GM23338 (cell line): ENCODE data around the gene PTH2. TPM values are rescaled to one million over a fixed set of nuclear protein-coding genes. Genes with fewer than 3 reads are reported as not detected.

Experiments used
- ATAC-seq: fragments of 200-7000 bp; cut with Tn5 transposase; 3 replicates; pipeline ENCODE4 v1.9.1; 2020
- DNase-seq: peaks from one replicate; pipeline ENCODE4 v3.0.0-alpha.2; 2015; ENCODE audit warnings: low spot score
- H2AFZ ChIP-seq: fragments of 200-600 bp; sonication (generic); 2 replicates; pipeline ENCODE4 v1.8.0; 2016; ENCODE audit warnings: antibody characterized with exemption, mild to moderate bottlenecking, moderate library complexity
- H3F3A ChIP-seq: fragments of 200-600 bp; sonication (generic); replicated peaks from 2 replicates; pipeline ENCODE4 v1.8.0; 2017; ENCODE audit warnings: antibody characterized with exemption, mixed run types, low read depth
- H3K27ac ChIP-seq: fragments of 200-600 bp; sonication (generic); 2 replicates; pipeline ENCODE4 v1.6.1; 2016; ENCODE audit warnings: low read depth
- H3K27me3 ChIP-seq: fragments of 200-600 bp; sonication (generic); 2 replicates; pipeline ENCODE4 v1.8.0; 2016; ENCODE audit warnings: mild to moderate bottlenecking, mixed run types, moderate library complexity; ENCODE audit not compliant: insufficient read depth
- H3K36me3 ChIP-seq: fragments of 200-600 bp; sonication (generic); 2 replicates; pipeline ENCODE4 v1.8.0; 2016; ENCODE audit warnings: mild to moderate bottlenecking; ENCODE audit not compliant: insufficient read depth
- H3K4me1 ChIP-seq: fragments of 200-600 bp; sonication (generic); 2 replicates; pipeline ENCODE4 v1.8.0; 2016; ENCODE audit warnings: mild to moderate bottlenecking, moderate library complexity; ENCODE audit not compliant: insufficient read depth
- H3K4me2 ChIP-seq: fragments of 200-600 bp; sonication (generic); 2 replicates; pipeline ENCODE4 v1.7.1; 2017; ENCODE audit warnings: mixed run types
- H3K4me3 ChIP-seq: fragments of 200-600 bp; sonication (generic); 2 replicates; pipeline ENCODE4 v1.6.1; 2016; ENCODE audit warnings: mixed run types
- H3K79me2 ChIP-seq: fragments of 200-600 bp; sonication (generic); replicated peaks from 2 replicates; pipeline ENCODE4 v1.8.0; 2017; ENCODE audit warnings: mild to moderate bottlenecking; ENCODE audit not compliant: insufficient read depth
- H3K9me2 ChIP-seq: fragments of 200-600 bp; sonication (generic); 2 replicates; pipeline ENCODE4 v1.8.0; 2017; ENCODE audit not compliant: insufficient read depth
- H4K20me1 ChIP-seq: fragments of 200-600 bp; sonication (generic); replicated peaks from 2 replicates; pipeline ENCODE4 v1.8.0; 2017; ENCODE audit warnings: mild to moderate bottlenecking; ENCODE audit not compliant: insufficient read depth
- H3K27ac Mint-ChIP-seq: 2 replicates; pipeline ENCODE4 v1.8.0; 2020; ENCODE audit warnings: inconsistent platforms, mild to moderate bottlenecking, moderate library complexity, mixed read lengths
- H3K27me3 Mint-ChIP-seq: 3 replicates; pipeline ENCODE4 v1.8.0; 2022; ENCODE audit warnings: low read depth, mild to moderate bottlenecking, moderate library complexity, mixed read lengths, inconsistent platforms; ENCODE audit not compliant: insufficient read depth, poor library complexity
- H3K36me3 Mint-ChIP-seq: 3 replicates; pipeline ENCODE4 v1.8.0; 2021; ENCODE audit warnings: low read depth, mild to moderate bottlenecking, inconsistent platforms, moderate library complexity, mixed read lengths
- H3K4me1 Mint-ChIP-seq: 3 replicates; pipeline ENCODE4 v1.8.0; 2020; ENCODE audit warnings: mild to moderate bottlenecking, inconsistent platforms, mixed read lengths
- H3K4me3 Mint-ChIP-seq: 3 replicates; pipeline ENCODE4 v1.8.0; 2021; ENCODE audit warnings: moderate library complexity, mild to moderate bottlenecking, inconsistent platforms, mixed read lengths
- H3K9me3 Mint-ChIP-seq: 3 replicates; pipeline ENCODE4 v1.8.0; 2020; ENCODE audit warnings: moderate library complexity, mild to moderate bottlenecking, inconsistent platforms, mixed read lengths
- CREB1 ChIP-seq: fragments of 250-450 bp; sonication (Bioruptor Pico); IDR thresholded peaks from 2 replicates; pipeline ENCODE4 v1.5.0; 2020; ENCODE audit warnings: low read depth, mild to moderate bottlenecking, moderate library complexity
- CTCF ChIP-seq, 2 experiments: fragments of 200-600 bp in 1 of 2; sonication (generic) in 1 of 2; conservative IDR thresholded peaks; 2 replicates each; pipeline versions ENCODE4 v1.5.1 to v1.6.1; 2016 to 2017; ENCODE audit warnings: antibody characterized with exemption in 2 of 2, low read depth in 2 of 2, mild to moderate bottlenecking in 2 of 2, moderate library complexity in 1 of 2
- EZH2 ChIP-seq: fragments of 200-600 bp; sonication (generic); IDR thresholded peaks from one replicate; pipeline ENCODE4 v1.8.0; 2017; ENCODE audit warnings: antibody characterized with exemption, mild to moderate bottlenecking, low read depth; ENCODE audit not compliant: unreplicated experiment
- EZH2phosphoT487 ChIP-seq: fragments of 200-600 bp; sonication (generic); IDR thresholded peaks from one replicate; pipeline ENCODE4 v1.8.1; 2018; ENCODE audit warnings: antibody characterized with exemption; ENCODE audit not compliant: unreplicated experiment
- JUNB ChIP-seq: IDR thresholded peaks from one replicate; pipeline ENCODE4 v1.6.1; 2016; ENCODE audit warnings: antibody characterized with exemption; ENCODE audit not compliant: unreplicated experiment
- NANOG ChIP-seq: IDR thresholded peaks from 2 replicates; pipeline ENCODE4 v1.6.1; 2016; ENCODE audit warnings: antibody characterized with exemption, borderline replicate concordance
- POLR2AphosphoS5 ChIP-seq: IDR thresholded peaks from 2 replicates; pipeline ENCODE4 v1.6.1; 2016; ENCODE audit warnings: antibody characterized with exemption, low read depth
- STAT1 ChIP-seq: IDR thresholded peaks from one replicate; pipeline ENCODE4 v1.6.1; 2016; ENCODE audit warnings: antibody characterized with exemption; ENCODE audit not compliant: unreplicated experiment
- ZNF331 ChIP-seq: fragments of 250-450 bp; sonication (Bioruptor Pico); IDR thresholded peaks from 2 replicates; pipeline ENCODE4 v1.5.0; 2020; ENCODE audit warnings: low read depth, mild to moderate bottlenecking, moderate library complexity
- polyA plus RNA-seq: library from polyadenylated mRNA; unstranded; fragments of >200 nt; fragmentation: Nextera tagmentation; extraction: Ambion mirVana; gene quantifications from 2 replicates; pipeline ENCODE4 v1.2.1, GENCODE V29; 2016
- total RNA-seq: library from RNA; depleted of rRNA; stranded (reverse); fragments of >200 nt; shearing (Covaris generic); gene quantifications from 2 replicates; pipeline ENCODE4 v1.2.3, GENCODE V29; 2014
- TF ChIP-seq, protein P1 (sequence below): IDR thresholded peaks from one replicate; pipeline ENCODE4 v1.6.1; 2018; ENCODE audit warnings: antibody characterized with exemption; ENCODE audit not compliant: unreplicated experiment

The PTH2 gene
- total and polyA plus RNA-seq, 2 experiments from 2014 or later, result 1.6 TPM; not detected in 1

GRCh38 chr19:49438261-49438660, 15.0 kb upstream of the PTH2 start:
- H3K9me2 ChIP-seq, result no peaks in the 10 kb centered on the region
- no peaks in the 10 kb centered on the region for H4K20me1 ChIP-seq
- peaks cover 27% of the 10 kb centered on the region for H3K4me1 ChIP-seq
- H3K79me2 ChIP-seq, result no peaks in the 10 kb centered on the region
- peaks cover 27% of the 10 kb centered on the region for H3F3A ChIP-seq
- no peak overlapping the region for H3K27ac ChIP-seq
- peaks cover 71% of the 10 kb centered on the region for H3K27me3 ChIP-seq
- Mint-ChIP-seq H3K36me3 (no peaks in the 10 kb centered on the region; the same call in 2 of the 3 replicates), H3K27me3 (peaks cover 83% of the 10 kb centered on the region), H3K4me1 (peaks cover 41% of the 10 kb centered on the region), H3K4me3 (no peak overlapping the region; the same call in 2 of the 3 replicates), H3K27ac (no peak overlapping the region), H3K9me3 (peaks cover 5% of the 10 kb centered on the region)
- no peak overlapping the region for H2AFZ ChIP-seq
- H3K4me3 ChIP-seq, result no peak overlapping the region
- TF ChIP-seq NANOG (no peak), EZH2 (no peak), ZNF331 (CRISPR knock-in tag) (no peak), CREB1 (no peak)
- TF ChIP-seq, protein P1, sequence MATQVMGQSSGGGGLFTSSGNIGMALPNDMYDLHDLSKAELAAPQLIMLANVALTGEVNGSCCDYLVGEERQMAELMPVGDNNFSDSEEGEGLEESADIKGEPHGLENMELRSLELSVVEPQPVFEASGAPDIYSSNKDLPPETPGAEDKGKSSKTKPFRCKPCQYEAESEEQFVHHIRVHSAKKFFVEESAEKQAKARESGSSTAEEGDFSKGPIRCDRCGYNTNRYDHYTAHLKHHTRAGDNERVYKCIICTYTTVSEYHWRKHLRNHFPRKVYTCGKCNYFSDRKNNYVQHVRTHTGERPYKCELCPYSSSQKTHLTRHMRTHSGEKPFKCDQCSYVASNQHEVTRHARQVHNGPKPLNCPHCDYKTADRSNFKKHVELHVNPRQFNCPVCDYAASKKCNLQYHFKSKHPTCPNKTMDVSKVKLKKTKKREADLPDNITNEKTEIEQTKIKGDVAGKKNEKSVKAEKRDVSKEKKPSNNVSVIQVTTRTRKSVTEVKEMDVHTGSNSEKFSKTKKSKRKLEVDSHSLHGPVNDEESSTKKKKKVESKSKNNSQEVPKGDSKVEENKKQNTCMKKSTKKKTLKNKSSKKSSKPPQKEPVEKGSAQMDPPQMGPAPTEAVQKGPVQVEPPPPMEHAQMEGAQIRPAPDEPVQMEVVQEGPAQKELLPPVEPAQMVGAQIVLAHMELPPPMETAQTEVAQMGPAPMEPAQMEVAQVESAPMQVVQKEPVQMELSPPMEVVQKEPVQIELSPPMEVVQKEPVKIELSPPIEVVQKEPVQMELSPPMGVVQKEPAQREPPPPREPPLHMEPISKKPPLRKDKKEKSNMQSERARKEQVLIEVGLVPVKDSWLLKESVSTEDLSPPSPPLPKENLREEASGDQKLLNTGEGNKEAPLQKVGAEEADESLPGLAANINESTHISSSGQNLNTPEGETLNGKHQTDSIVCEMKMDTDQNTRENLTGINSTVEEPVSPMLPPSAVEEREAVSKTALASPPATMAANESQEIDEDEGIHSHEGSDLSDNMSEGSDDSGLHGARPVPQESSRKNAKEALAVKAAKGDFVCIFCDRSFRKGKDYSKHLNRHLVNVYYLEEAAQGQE, result no peak
- ATAC-seq (no peak), DNase-seq (no peak)
- no peak overlapping the region for H3K4me2 ChIP-seq
- no peaks in the 10 kb centered on the region for H3K36me3 ChIP-seq

DNA sequence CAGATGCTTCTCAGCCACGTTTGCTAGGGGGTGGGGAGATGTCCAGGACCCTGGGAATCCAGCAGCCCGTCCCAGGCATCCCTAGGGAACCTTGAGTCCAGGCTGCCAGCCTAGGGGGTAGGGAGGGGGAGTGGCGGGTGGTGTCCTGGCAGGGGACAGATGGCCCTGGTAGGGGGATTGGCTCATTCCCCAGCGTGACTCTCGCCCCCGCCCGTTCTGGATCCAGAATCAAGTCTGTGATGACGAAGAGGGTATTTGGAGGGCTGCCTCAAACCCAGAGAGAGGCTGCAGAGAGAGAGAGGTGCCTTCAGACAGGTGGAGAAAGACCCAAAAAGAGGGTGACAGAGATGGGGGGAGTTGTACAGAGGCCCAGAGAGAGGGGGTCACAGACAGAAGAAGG, 14.0 kb upstream of the PTH2 start:
- Mint-ChIP-seq H3K9me3 (peaks cover 6% of the 10 kb centered on the region), H3K36me3 (peaks cover 1% of the 10 kb centered on the region), H3K4me1 (peaks cover 40% of the 10 kb centered on the region), H3K4me3 (no peak overlapping the region; the same call in 1 of the 3 replicates), H3K27me3 (peaks cover 82% of the 10 kb centered on the region), H3K27ac (no peak overlapping the region)
- Histone ChIP-seq H3K79me2 (no peaks in the 10 kb centered on the region), H2AFZ (no peak overlapping the region; the same call in 1 of the 2 replicates), H3K9me2 (no peaks in the 10 kb centered on the region), H3K4me1 (peaks cover 28% of the 10 kb centered on the region), H3K4me2 (peak overlapping the region; percentile 80), H3K27me3 (peaks cover 81% of the 10 kb centered on the region), H3F3A (peaks cover 27% of the 10 kb centered on the region), H3K36me3 (no peaks in the 10 kb centered on the region), H4K20me1 (no peaks in the 10 kb centered on the region), H3K4me3 (peak overlapping the region; percentile 58), H3K27ac (no peak overlapping the region)
- DNase-seq (no peak), ATAC-seq (no peak)
- TF ChIP-seq CTCF (conservative IDR thresholded peaks at IDR 0.05; ENCODE audit: low read depth in 2 of 2), result no peak
- no peak for TF ChIP-seq EZH2
- TF ChIP-seq, protein P1, result no peak
- no peak for TF ChIP-seq POLR2AphosphoS5
- TF ChIP-seq ZNF331 (CRISPR knock-in tag), result no peak
- TF ChIP-seq CREB1, result no peak
- no peak for TF ChIP-seq STAT1
- no peak for TF ChIP-seq JUNB
- TF ChIP-seq NANOG, result no peak
- no peak for TF ChIP-seq EZH2phosphoT487
